ENCODE data around the gene GKN2. TPM values are rescaled to one million over a fixed set of nuclear protein-coding genes. Genes with fewer than 3 reads are reported as not detected.

The GKN2 gene
- total and polyA plus RNA-seq, 4 donors, result 9.1 TPM; not detected in 3

DNA sequence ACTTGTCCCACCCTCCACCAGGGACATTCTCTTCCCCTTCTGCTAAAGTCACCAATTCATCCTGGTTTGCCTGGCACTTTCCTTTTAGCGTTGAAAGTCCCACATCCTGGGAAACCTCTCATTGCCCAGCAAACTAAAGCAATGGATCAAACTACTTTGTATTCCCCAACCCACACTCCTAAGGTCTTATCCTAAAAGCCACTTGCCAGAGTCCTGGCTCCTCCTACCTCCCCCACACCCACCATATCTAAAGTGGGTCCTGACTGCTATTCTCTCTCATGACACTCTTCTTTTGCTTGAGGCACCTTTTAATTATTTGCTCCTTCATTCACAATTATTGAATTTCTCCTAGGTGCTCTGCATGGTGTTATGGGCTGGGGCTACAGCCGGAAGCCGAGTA, 40.6 kb downstream of the GKN2 start:
- WGBS, result 96% methylated on average over 3 of the region's 3 CpGs
- Histone ChIP-seq H3K9ac (ENCODE audit: low read depth in 1 of 2, low read length in 2 of 2) (no peak overlapping the region), H3K4me3 (ENCODE audit: low read depth in 1 of 3, low read length in 3 of 3) (no peak overlapping the region), H3K36me3 (ENCODE audit: control insufficient read depth in 4 of 4, insufficient read depth in 3 of 4, low read depth in 1 of 4, low read length in 3 of 4) (no peaks in the 10 kb centered on the region), H3K9me3 (ENCODE audit: control insufficient read depth in 4 of 4, low read length in 3 of 4) (no peaks in the 10 kb centered on the region), H3K27me3 (ENCODE audit: control insufficient read depth in 4 of 4, insufficient read depth in 4 of 4, low read length in 3 of 4) (no peaks in the 10 kb centered on the region), H3K27ac (ENCODE audit: low read depth in 1 of 2, low read length in 2 of 2) (no peak overlapping the region), H3K4me1 (ENCODE audit: control insufficient read depth in 4 of 4, insufficient read depth in 4 of 4, low read length in 3 of 4) (peaks cover 0 to 11% (median 6%) of the 10 kb centered on the region in 4 donors)
- no peak for TF ChIP-seq FOXA1 (IDR thresholded peaks at IDR 0.05)
- TF ChIP-seq, protein P1, sequence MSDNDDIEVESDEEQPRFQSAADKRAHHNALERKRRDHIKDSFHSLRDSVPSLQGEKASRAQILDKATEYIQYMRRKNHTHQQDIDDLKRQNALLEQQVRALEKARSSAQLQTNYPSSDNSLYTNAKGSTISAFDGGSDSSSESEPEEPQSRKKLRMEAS (IDR thresholded peaks at IDR 0.05), result no peak
- no peak for TF ChIP-seq GABPA (IDR thresholded peaks at IDR 0.05 in 1 of 2, conservative IDR thresholded peaks at IDR 0.05 in 1 of 2)
- TF ChIP-seq HNF4A (conservative IDR thresholded peaks at IDR 0.05), result no peak
- TF ChIP-seq EGR1 (IDR thresholded peaks at IDR 0.05; ENCODE audit: low read depth in 2 of 2), result no peak
- no peak for TF ChIP-seq RXRA (IDR thresholded peaks at IDR 0.05)
- TF ChIP-seq YY1 (IDR thresholded peaks at IDR 0.05), result no peak
- no peak for TF ChIP-seq HNF4G (IDR thresholded peaks at IDR 0.05)
- TF ChIP-seq, protein P2, sequence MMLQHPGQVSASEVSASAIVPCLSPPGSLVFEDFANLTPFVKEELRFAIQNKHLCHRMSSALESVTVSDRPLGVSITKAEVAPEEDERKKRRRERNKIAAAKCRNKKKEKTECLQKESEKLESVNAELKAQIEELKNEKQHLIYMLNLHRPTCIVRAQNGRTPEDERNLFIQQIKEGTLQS (IDR thresholded peaks at IDR 0.05), result no peak
- TF ChIP-seq, protein P3, sequence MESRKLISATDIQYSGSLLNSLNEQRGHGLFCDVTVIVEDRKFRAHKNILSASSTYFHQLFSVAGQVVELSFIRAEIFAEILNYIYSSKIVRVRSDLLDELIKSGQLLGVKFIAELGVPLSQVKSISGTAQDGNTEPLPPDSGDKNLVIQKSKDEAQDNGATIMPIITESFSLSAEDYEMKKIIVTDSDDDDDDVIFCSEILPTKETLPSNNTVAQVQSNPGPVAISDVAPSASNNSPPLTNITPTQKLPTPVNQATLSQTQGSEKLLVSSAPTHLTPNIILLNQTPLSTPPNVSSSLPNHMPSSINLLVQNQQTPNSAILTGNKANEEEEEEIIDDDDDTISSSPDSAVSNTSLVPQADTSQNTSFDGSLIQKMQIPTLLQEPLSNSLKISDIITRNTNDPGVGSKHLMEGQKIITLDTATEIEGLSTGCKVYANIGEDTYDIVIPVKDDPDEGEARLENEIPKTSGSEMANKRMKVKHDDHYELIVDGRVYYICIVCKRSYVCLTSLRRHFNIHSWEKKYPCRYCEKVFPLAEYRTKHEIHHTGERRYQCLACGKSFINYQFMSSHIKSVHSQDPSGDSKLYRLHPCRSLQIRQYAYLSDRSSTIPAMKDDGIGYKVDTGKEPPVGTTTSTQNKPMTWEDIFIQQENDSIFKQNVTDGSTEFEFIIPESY (IDR thresholded peaks at IDR 0.05), result no peak
- TF ChIP-seq JUND (IDR thresholded peaks at IDR 0.05), result no peak
- no peak for TF ChIP-seq NR2F2 (IDR thresholded peaks at IDR 0.05)
- no peak for TF ChIP-seq FOXA2 (IDR thresholded peaks at IDR 0.05)
- TF ChIP-seq RAD21 (IDR thresholded peaks at IDR 0.05), result no peak
- TF ChIP-seq, protein P4, sequence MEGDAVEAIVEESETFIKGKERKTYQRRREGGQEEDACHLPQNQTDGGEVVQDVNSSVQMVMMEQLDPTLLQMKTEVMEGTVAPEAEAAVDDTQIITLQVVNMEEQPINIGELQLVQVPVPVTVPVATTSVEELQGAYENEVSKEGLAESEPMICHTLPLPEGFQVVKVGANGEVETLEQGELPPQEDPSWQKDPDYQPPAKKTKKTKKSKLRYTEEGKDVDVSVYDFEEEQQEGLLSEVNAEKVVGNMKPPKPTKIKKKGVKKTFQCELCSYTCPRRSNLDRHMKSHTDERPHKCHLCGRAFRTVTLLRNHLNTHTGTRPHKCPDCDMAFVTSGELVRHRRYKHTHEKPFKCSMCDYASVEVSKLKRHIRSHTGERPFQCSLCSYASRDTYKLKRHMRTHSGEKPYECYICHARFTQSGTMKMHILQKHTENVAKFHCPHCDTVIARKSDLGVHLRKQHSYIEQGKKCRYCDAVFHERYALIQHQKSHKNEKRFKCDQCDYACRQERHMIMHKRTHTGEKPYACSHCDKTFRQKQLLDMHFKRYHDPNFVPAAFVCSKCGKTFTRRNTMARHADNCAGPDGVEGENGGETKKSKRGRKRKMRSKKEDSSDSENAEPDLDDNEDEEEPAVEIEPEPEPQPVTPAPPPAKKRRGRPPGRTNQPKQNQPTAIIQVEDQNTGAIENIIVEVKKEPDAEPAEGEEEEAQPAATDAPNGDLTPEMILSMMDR (IDR thresholded peaks at IDR 0.05; ENCODE audit: low read depth, low read length, missing input control), result no peak
- no peak for TF ChIP-seq SP1 (IDR thresholded peaks at IDR 0.05)
- no peak for TF ChIP-seq TAF1 (conservative IDR thresholded peaks at IDR 0.05)
- TF ChIP-seq, protein P5, sequence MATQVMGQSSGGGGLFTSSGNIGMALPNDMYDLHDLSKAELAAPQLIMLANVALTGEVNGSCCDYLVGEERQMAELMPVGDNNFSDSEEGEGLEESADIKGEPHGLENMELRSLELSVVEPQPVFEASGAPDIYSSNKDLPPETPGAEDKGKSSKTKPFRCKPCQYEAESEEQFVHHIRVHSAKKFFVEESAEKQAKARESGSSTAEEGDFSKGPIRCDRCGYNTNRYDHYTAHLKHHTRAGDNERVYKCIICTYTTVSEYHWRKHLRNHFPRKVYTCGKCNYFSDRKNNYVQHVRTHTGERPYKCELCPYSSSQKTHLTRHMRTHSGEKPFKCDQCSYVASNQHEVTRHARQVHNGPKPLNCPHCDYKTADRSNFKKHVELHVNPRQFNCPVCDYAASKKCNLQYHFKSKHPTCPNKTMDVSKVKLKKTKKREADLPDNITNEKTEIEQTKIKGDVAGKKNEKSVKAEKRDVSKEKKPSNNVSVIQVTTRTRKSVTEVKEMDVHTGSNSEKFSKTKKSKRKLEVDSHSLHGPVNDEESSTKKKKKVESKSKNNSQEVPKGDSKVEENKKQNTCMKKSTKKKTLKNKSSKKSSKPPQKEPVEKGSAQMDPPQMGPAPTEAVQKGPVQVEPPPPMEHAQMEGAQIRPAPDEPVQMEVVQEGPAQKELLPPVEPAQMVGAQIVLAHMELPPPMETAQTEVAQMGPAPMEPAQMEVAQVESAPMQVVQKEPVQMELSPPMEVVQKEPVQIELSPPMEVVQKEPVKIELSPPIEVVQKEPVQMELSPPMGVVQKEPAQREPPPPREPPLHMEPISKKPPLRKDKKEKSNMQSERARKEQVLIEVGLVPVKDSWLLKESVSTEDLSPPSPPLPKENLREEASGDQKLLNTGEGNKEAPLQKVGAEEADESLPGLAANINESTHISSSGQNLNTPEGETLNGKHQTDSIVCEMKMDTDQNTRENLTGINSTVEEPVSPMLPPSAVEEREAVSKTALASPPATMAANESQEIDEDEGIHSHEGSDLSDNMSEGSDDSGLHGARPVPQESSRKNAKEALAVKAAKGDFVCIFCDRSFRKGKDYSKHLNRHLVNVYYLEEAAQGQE (IDR thresholded peaks at IDR 0.05), result no peak
- no peak for DNase-seq (ENCODE audit: low spot score)
